ENCODE measurements around the gene CCL26. TPM values are rescaled to one million over a fixed set of nuclear protein-coding genes. Genes with fewer than 3 reads are reported as not detected.
"Not testable (repeated sequence)": the region's sequence is repeated elsewhere in the genome, so short reads cannot be mapped to it uniquely, and the experiment has no call there.

The CCL26 gene
- total RNA-seq, 1 donor from 2014 or later = not detected

GRCh38 chr7:75804004-75804403 lies 32.0 kb upstream of the CCL26 start:
- TF ChIP-seq CTCF (IDR thresholded peaks at IDR 0.05) = no peak

GRCh38 chr7:75802552-75802821 lies 30.5 kb upstream of the CCL26 start:
- DNase-seq (ENCODE audit: low spot score in 2 of 2) = no peak
- no peak overlapping the region for H3K27ac ChIP-seq
- no peaks in the 10 kb centered on the region for H3K4me1 ChIP-seq
- peaks cover 3 to 15% of the 10 kb centered on the region in 2 donors for H3K9me3 ChIP-seq
- H3K4me3 ChIP-seq = no peak overlapping the region
- H3K27me3 ChIP-seq = no peaks in the 10 kb centered on the region
- intact Hi-C loops (cut with DNase I) = no loop called here
- TF ChIP-seq CTCF (IDR thresholded peaks at IDR 0.05) = no peak
- no peaks in the 10 kb centered on the region for H3K36me3 ChIP-seq

More at GRCh38 chr7:75804004-75804403, 32.0 kb upstream of the CCL26 start:
- Histone ChIP-seq H3K36me3 (no peaks in the 10 kb centered on the region), H3K27ac (no peak overlapping the region), H3K9me3 (peaks cover 7 to 16% of the 10 kb centered on the region in 2 donors), H3K4me3 (no peak overlapping the region), H3K4me1 (no peaks in the 10 kb centered on the region), H3K27me3 (no peaks in the 10 kb centered on the region)
- no peak for DNase-seq (ENCODE audit: low spot score in 2 of 2)
- intact Hi-C loops (cut with DNase I) = no loop called here

- TF ChIP-seq CTCF (IDR thresholded peaks at IDR 0.05) = no peak
- no peak overlapping the region for H3K4me3 ChIP-seq
- H3K4me1 ChIP-seq = no peaks in the 10 kb centered on the region
- no peak for DNase-seq (ENCODE audit: low spot score in 2 of 2)
- no peaks in the 10 kb centered on the region for H3K9me3 ChIP-seq
- H3K27ac ChIP-seq = no peak overlapping the region
- no peaks in the 10 kb centered on the region for H3K36me3 ChIP-seq
- H3K27me3 ChIP-seq = no peaks in the 10 kb centered on the region
- intact Hi-C loops (cut with DNase I) = no loop called here
Observed at GRCh38 chr7:75798770-75799169, 26.8 kb upstream of the CCL26 start.

GRCh38 chr7:75796420-75796819 lies 24.4 kb upstream of the CCL26 start:
- no peak overlapping the region for H3K27ac ChIP-seq
- intact Hi-C loops (cut with DNase I) = no loop called here
- DNase-seq (ENCODE audit: low spot score in 2 of 2) = no peak
- H3K9me3 ChIP-seq = no peaks in the 10 kb centered on the region
- no peaks in the 10 kb centered on the region for H3K27me3 ChIP-seq
- TF ChIP-seq CTCF (IDR thresholded peaks at IDR 0.05) = no peak
- H3K4me1 ChIP-seq = no peaks in the 10 kb centered on the region
- no peaks in the 10 kb centered on the region for H3K36me3 ChIP-seq
- no peak overlapping the region for H3K4me3 ChIP-seq

- no peak for TF ChIP-seq CTCF (IDR thresholded peaks at IDR 0.05)
Observed at GRCh38 chr7:75795831-75796285, 23.8 kb upstream of the CCL26 start.

GRCh38 chr7:75793676-75794075 lies 21.7 kb upstream of the CCL26 start:
- intact Hi-C loops (cut with DNase I) = no loop called here
- TF ChIP-seq CTCF (IDR thresholded peaks at IDR 0.05) = no peak
- no peaks in the 10 kb centered on the region for H3K36me3 ChIP-seq
- no peak overlapping the region for H3K4me3 ChIP-seq
- H3K27ac ChIP-seq = no peak overlapping the region
- H3K27me3 ChIP-seq = no peaks in the 10 kb centered on the region
- no peaks in the 10 kb centered on the region for H3K4me1 ChIP-seq
- H3K9me3 ChIP-seq = no peaks in the 10 kb centered on the region
- DNase-seq (ENCODE audit: low spot score in 2 of 2) = no peak

More at GRCh38 chr7:75795831-75796285, 23.8 kb upstream of the CCL26 start:
- H3K27ac ChIP-seq = no peak overlapping the region
- no peak overlapping the region for H3K4me3 ChIP-seq
- no peaks in the 10 kb centered on the region for H3K9me3 ChIP-seq
- no peaks in the 10 kb centered on the region for H3K27me3 ChIP-seq
- intact Hi-C loops (cut with DNase I) = no loop called here
- no peaks in the 10 kb centered on the region for H3K4me1 ChIP-seq
- peak in 1 of 2 donors; percentile 80 for DNase-seq (ENCODE audit: low spot score in 2 of 2)
- no peaks in the 10 kb centered on the region for H3K36me3 ChIP-seq

GRCh38 chr7:75792567-75792966 lies 20.6 kb upstream of the CCL26 start:
- DNase-seq (ENCODE audit: low spot score in 2 of 2); H3K4me1 ChIP-seq; H3K27me3 ChIP-seq; intact Hi-C loops (cut with DNase I); H3K36me3 ChIP-seq; H3K4me3 ChIP-seq; H3K9me3 ChIP-seq; H3K27ac ChIP-seq: not testable (repeated sequence)
